ENCODE data around the gene LTB.

The LTB gene

GRCh38 chr6:31546958-31547726 lies 35.1 kb downstream of the LTB start, which contains the start of gene NFKBIL1:
NFKBIL1 (plus strand) TSS chr6:31547608; CDS start chr6:31547695, 87 bp downstream.
- DNase-seq (ENCODE audit: low spot score), result peak; percentile 92

- peak; percentile 77 for DNase-seq (ENCODE audit: low spot score)
Observed at GRCh38 chr6:31546339-31546957, 35.8 kb downstream of the LTB start, which contains the start of gene ATP6V1G2. ATP6V1G2 (minus strand) TSS chr6:31546608; CDS start chr6:31546559, 49 bp downstream.

GRCh38 chr6:31545291-31545690 lies 36.9 kb downstream of the LTB start:
- no peak for DNase-seq (ENCODE audit: low spot score)

- DNase-seq (ENCODE audit: low spot score), result no peak
Observed at GRCh38 chr6:31544676-31545075, 37.5 kb downstream of the LTB start.

- no peak for DNase-seq (ENCODE audit: low spot score)
Observed at GRCh38 chr6:31543639-31544038, 38.6 kb downstream of the LTB start.

GRCh38 chr6:31541658-31542521 lies 40.3 kb downstream of the LTB start, which contains the start of gene DDX39B:
DDX39B (minus strand) TSS chr6:31542003; CDS start chr6:31540532, 1,471 bp downstream.
- DNase-seq (ENCODE audit: low spot score), result peak; percentile 94

GRCh38 chr6:31541059-31541657 lies 41.1 kb downstream of the LTB start:
- DNase-seq (ENCODE audit: low spot score), result peak; percentile 35

- DNase-seq (ENCODE audit: low spot score), result no peak
Observed at GRCh38 chr6:31540640-31541039, 41.6 kb downstream of the LTB start.

- no peak for DNase-seq (ENCODE audit: low spot score)
Observed at GRCh38 chr6:31538805-31539400, 43.3 kb downstream of the LTB start.

- DNase-seq (ENCODE audit: low spot score), result no peak
Observed at GRCh38 chr6:31535538-31536324, 46.5 kb downstream of the LTB start.

GRCh38 chr6:31534521-31535040 lies 47.6 kb downstream of the LTB start:
- DNase-seq (ENCODE audit: low spot score), result no peak

- no peak for DNase-seq (ENCODE audit: low spot score)
Observed at GRCh38 chr6:31534011-31534410, 48.2 kb downstream of the LTB start.

- DNase-seq (ENCODE audit: low spot score), result no peak
Observed at GRCh38 chr6:31533455-31533841, 48.8 kb downstream of the LTB start.

- DNase-seq (ENCODE audit: low spot score), result no peak
Observed at GRCh38 chr6:31532644-31533454, 49.4 kb downstream of the LTB start.

- DNase-seq (ENCODE audit: low spot score), result no peak
Observed at GRCh38 chr6:31531771-31532643, 50.2 kb downstream of the LTB start.

- no peak for DNase-seq (ENCODE audit: low spot score)
Observed at GRCh38 chr6:31531162-31531561, 51.1 kb downstream of the LTB start.

- no peak for DNase-seq (ENCODE audit: low spot score)
Observed at GRCh38 chr6:31530659-31531058, 51.6 kb downstream of the LTB start.
